ENCODE measurements around the gene TMEM131L.

- TF ChIP-seq POLR2A (IDR thresholded peaks at IDR 0.05; ENCODE audit: low read depth, low read length) = no peak
- no peak; the same call in 1 of the 2 replicates for TF ChIP-seq POLR2AphosphoS5 (IDR thresholded peaks at IDR 0.05; ENCODE audit: low read depth, low read length)
- TF ChIP-seq TAF1 (IDR thresholded peaks at IDR 0.05; ENCODE audit: borderline replicate concordance, low read depth, low read length) = no peak
Measured at GRCh38 chr4:153534792-153535629, 68.9 kb downstream of the TMEM131L start.

All from GM12892 (cell line).